ENCODE data around the gene SPAM1. TPM values are rescaled to one million over a fixed set of nuclear protein-coding genes. Genes with fewer than 3 reads are reported as not detected.

Gene SPAM1
- total RNA-seq, 4 donors from 2014 or later, result not detected

GRCh38 chr7:123936388-123936787 is 11.3 kb downstream of the SPAM1 start:
- WGBS, 2 donors, result 71 to 74% methylated on average over 2 of the region's 2 CpGs
- Histone ChIP-seq H3K36me3 (no peaks in the 10 kb centered on the region), H3K27ac (no peak overlapping the region), H3K4me1 (no peaks in the 10 kb centered on the region), H3K4me3 (replicated peaks in 1 of 3) (no peak overlapping the region), H3K27me3 (no peaks in the 10 kb centered on the region), H3K9me3 (no peaks in the 10 kb centered on the region)
- TF ChIP-seq POLR2A (IDR thresholded peaks at IDR 0.05), result no peak
- no peak for TF ChIP-seq CTCF (IDR thresholded peaks at IDR 0.05)
- DNase-seq, result no peak
- intact Hi-C loops (cut with DNase I), result no loop called here

- no peaks in the 10 kb centered on the region for H3K4me1 ChIP-seq
- H3K27me3 ChIP-seq, result no peaks in the 10 kb centered on the region
- TF ChIP-seq CTCF (IDR thresholded peaks at IDR 0.05) (no peak), POLR2A (IDR thresholded peaks at IDR 0.05) (no peak)
Observed at GRCh38 chr7:123939784-123940183, 14.7 kb downstream of the SPAM1 start.

GRCh38 chr7:123941391-123942180 is 16.5 kb downstream of the SPAM1 start:
- no peaks in the 10 kb centered on the region for H3K27me3 ChIP-seq
- DNase-seq, result no peak
- no peak for TF ChIP-seq POLR2A (IDR thresholded peaks at IDR 0.05)
- no peak for TF ChIP-seq CTCF (IDR thresholded peaks at IDR 0.05)
- H3K4me3 ChIP-seq (replicated peaks in 1 of 3), result no peak overlapping the region
- 54 to 63% methylated on average over 3 of the region's 3 CpGs for WGBS, 2 donors
- H3K36me3 ChIP-seq, result no peaks in the 10 kb centered on the region
- H3K9me3 ChIP-seq, result no peaks in the 10 kb centered on the region
- no peak overlapping the region for H3K27ac ChIP-seq
- intact Hi-C loops (cut with DNase I), result no loop called here
- H3K4me1 ChIP-seq, result no peaks in the 10 kb centered on the region

More at GRCh38 chr7:123939784-123940183, 14.7 kb downstream of the SPAM1 start:
- intact Hi-C loops (cut with DNase I), result no loop called here
- Histone ChIP-seq H3K4me3 (replicated peaks in 1 of 3) (no peak overlapping the region), H3K9me3 (no peaks in the 10 kb centered on the region), H3K27ac (no peak overlapping the region), H3K36me3 (no peaks in the 10 kb centered on the region)
- no peak for DNase-seq
- 64 to 65% methylated on average over 3 of the region's 3 CpGs for WGBS, 2 donors

DNA sequence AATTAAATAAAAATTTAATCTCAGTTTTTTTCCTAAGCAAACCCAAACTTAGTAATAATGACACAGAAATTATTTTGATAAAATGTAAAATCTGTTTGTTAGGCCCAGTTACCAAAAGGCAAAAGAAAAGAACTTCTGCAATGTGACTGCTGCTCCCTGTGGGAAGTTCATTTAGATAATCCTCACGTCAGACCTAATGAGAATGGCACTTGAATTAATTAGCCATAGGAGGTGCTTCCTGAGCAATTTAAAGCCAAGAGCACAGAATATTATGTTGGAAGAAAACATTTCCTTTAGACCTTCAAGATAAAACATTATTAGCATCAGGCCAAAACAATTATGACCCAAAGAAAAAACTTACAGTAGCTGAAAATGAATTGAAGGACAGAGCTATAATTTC is 19.4 kb downstream of the SPAM1 start:
- Histone ChIP-seq H3K36me3 (no peaks in the 10 kb centered on the region), H3K4me3 (replicated peaks in 1 of 3) (no peak overlapping the region), H3K27me3 (no peaks in the 10 kb centered on the region), H3K9me3 (no peaks in the 10 kb centered on the region), H3K27ac (no peak overlapping the region), H3K4me1 (no peaks in the 10 kb centered on the region)
- TF ChIP-seq CTCF (IDR thresholded peaks at IDR 0.05) (no peak), POLR2A (IDR thresholded peaks at IDR 0.05) (no peak)
- no peak for DNase-seq
- intact Hi-C loops (cut with DNase I), result no loop called here
- WGBS, 2 donors, result 45 to 50% methylated on average over 1 of the region's 1 CpG

GRCh38 chr7:123945938-123946337 is 20.9 kb downstream of the SPAM1 start:
- H3K27ac ChIP-seq, result no peak overlapping the region
- H3K27me3 ChIP-seq, result no peaks in the 10 kb centered on the region
- no peaks in the 10 kb centered on the region for H3K36me3 ChIP-seq
- WGBS, 2 donors, result 31 to 37% methylated on average over 1 of the region's 1 CpG
- intact Hi-C loops (cut with DNase I), result no loop called here
- DNase-seq, result no peak
- H3K4me3 ChIP-seq (replicated peaks in 1 of 3), result no peak overlapping the region
- H3K9me3 ChIP-seq, result no peaks in the 10 kb centered on the region
- TF ChIP-seq POLR2A (IDR thresholded peaks at IDR 0.05) (no peak), CTCF (IDR thresholded peaks at IDR 0.05) (no peak)
- H3K4me1 ChIP-seq, result no peaks in the 10 kb centered on the region

Measured in thyroid gland (tissue), 4 donors.